Uterus (tissue), 2 donors: ENCODE measurements around the gene RASSF4.

ENCODE experiments used
- POLR2A ChIP-seq, 2 donors: fragments of 450-650 bp; IDR thresholded peaks; one replicate each; pipeline ENCODE4 v1.6.1; 2016; ENCODE audit warnings: antibody characterized with exemption in 2 of 2, mild to moderate bottlenecking in 1 of 2, moderate library complexity in 1 of 2
- TF ChIP-seq, protein P1 (sequence below), 4 experiments: fragments of 200-600 bp in 2 of 4; fragments of 450-650 bp in 2 of 4; sonication (generic) in 2 of 4; IDR thresholded peaks; one replicate each; pipeline ENCODE4 v1.5.1; 2016 to 2019; ENCODE audit warnings: antibody characterized with exemption in 4 of 4, mild to moderate bottlenecking in 2 of 4, moderate library complexity in 1 of 4

DNA sequence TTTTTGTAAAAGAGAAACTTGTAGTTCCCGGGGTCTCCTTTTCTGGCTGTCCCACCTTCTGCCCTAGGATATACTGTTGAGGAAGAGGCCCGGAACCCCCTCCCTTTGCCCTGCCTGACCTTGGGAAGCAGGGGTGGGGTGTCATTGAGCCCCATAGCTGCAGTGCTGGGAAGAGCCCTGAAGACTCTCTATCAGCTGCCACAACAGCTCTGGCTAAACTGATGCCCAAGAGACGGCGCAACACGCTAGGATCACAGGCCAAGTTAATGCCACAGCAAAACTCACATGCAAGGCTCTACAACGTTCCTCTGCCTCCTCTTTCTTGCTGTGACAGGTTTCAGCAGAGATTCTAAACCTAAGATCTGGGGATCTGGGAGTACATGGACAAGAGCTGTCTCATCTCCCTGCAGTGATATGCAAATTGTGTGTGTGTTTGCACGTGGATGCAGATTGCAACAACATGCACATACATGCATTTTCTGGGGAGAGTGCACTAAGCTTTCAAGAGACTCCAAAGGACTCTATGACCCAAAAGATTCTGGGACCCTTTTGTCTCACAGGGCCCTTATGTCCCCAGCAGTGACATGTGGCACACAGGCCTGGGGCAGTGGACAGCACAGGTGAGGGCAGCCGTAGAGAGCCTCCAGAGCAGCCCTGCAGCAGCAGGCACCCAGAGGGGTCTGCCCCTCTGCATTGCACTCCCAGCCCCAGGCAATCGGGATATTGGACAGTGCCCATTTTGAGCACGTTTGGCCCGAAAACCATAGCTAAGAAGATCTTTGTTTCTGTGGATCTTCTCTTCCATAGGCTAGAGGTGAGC lies 2.5 kb downstream of the RASSF4 start:
- TF ChIP-seq, protein P1, sequence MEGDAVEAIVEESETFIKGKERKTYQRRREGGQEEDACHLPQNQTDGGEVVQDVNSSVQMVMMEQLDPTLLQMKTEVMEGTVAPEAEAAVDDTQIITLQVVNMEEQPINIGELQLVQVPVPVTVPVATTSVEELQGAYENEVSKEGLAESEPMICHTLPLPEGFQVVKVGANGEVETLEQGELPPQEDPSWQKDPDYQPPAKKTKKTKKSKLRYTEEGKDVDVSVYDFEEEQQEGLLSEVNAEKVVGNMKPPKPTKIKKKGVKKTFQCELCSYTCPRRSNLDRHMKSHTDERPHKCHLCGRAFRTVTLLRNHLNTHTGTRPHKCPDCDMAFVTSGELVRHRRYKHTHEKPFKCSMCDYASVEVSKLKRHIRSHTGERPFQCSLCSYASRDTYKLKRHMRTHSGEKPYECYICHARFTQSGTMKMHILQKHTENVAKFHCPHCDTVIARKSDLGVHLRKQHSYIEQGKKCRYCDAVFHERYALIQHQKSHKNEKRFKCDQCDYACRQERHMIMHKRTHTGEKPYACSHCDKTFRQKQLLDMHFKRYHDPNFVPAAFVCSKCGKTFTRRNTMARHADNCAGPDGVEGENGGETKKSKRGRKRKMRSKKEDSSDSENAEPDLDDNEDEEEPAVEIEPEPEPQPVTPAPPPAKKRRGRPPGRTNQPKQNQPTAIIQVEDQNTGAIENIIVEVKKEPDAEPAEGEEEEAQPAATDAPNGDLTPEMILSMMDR (IDR thresholded peaks at IDR 0.05) = no peak
- TF ChIP-seq POLR2A (IDR thresholded peaks at IDR 0.05) = no peak
